K562 (cell line): Measurements from ENCODE around the gene CST4. TPM values are rescaled to one million over a fixed set of nuclear protein-coding genes. Genes with fewer than 3 reads are reported as not detected.
"Not testable (repeated sequence)": the region's sequence is repeated elsewhere in the genome, so short reads cannot be mapped to it uniquely, and the experiment has no call there.

Experiments used
- ATAC-seq: fragments of 200-7000 bp; cut with Tn5 transposase; 3 replicates; pipeline ENCODE4 v1.9.1; 2020; ENCODE audit warnings: moderate library complexity
- Bru-seq: library from RNA; stranded (reverse); fragments of 400-500 nt; gene quantifications from one replicate; lab custom pipeline; 2021; lab: Mats Ljungman, UMichigan
- BruChase-seq, 2 experiments: library from RNA; stranded (reverse); fragments of 400-500 nt; gene quantifications; one replicate each; lab custom pipeline; 2021; lab: Mats Ljungman, UMichigan
- BruUV-seq: library from RNA; stranded (reverse); fragments of 400-500 nt; replicated peaks from 2 replicates; lab custom pipeline; 2021; lab: Mats Ljungman, UMichigan
- CTCF ChIA-PET: fragments of 300-600 bp; formaldehyde crosslinking; extraction: SDS; loops from one replicate; lab custom pipeline; 2021; ENCODE audit warnings: low intra/inter-chr PET ratio; lab: Yijun Ruan, JAX
- POLR2A ChIA-PET: fragments of 300-600, 350-650 bp; sonication (Branson Sonifier 250); formaldehyde crosslinking; extraction: SDS; loops from one replicate; lab custom pipeline; 2021; ENCODE audit warnings: antibody characterized with exemption, inconsistent platforms; lab: Yijun Ruan, JAX
- DNase-seq, 4 experiments: peaks; one replicate each; pipeline versions ENCODE4 v3.0.0 to v3.0.0-alpha.2; 2011 to 2018; ENCODE audit warnings: low spot score in 3 of 4, mixed read lengths in 3 of 4; ENCODE audit errors: extremely low read depth in 1 of 4
- FAIRE-seq: peaks from 2 replicates; lab custom pipeline; 2011; peaks lifted over from hg19 to GRCh38; lab: Jason Lieb, UNC
- H2AFZ ChIP-seq: 2 replicates; pipeline ENCODE4 v1.6.0; 2011; ENCODE audit warnings: low read depth, low read length, control low read depth, inconsistent platforms
- H3K27ac ChIP-seq: fragments of 200-600 bp; 3 replicates; pipeline ENCODE4 v1.8.0; 2011; ENCODE audit warnings: low read depth, mild to moderate bottlenecking, control low read depth, inconsistent platforms, low read length, moderate library complexity, mixed read lengths; ENCODE audit errors: extremely low read depth
- H3K27me3 ChIP-seq, 2 experiments: fragments of 300-600 bp in 1 of 2; 2 replicates in 1 of 2; 3 replicates in 1 of 2; pipeline versions ENCODE4 v1.6.0 to v1.8.0; 2011; ENCODE audit warnings: inconsistent platforms in 2 of 2, low read length in 2 of 2, mild to moderate bottlenecking in 1 of 2, mixed read lengths in 1 of 2, moderate library complexity in 1 of 2; ENCODE audit not compliant: control insufficient read depth in 2 of 2, insufficient read depth in 2 of 2
- H3K36me3 ChIP-seq: fragments of 300-600 bp; 3 replicates; pipeline ENCODE4 v1.8.0; 2011; ENCODE audit warnings: mild to moderate bottlenecking, low read length, inconsistent platforms; ENCODE audit not compliant: control insufficient read depth, insufficient read depth
- H3K4me1 ChIP-seq, 2 experiments: fragments of 200-600 bp in 1 of 2; replicated peaks in 1 of 2; 2 replicates in 1 of 2; 3 replicates in 1 of 2; pipeline versions ENCODE4 v1.5.1 to v1.8.0; 2011; ENCODE audit warnings: inconsistent platforms in 2 of 2, low read length in 2 of 2, mild to moderate bottlenecking in 1 of 2, mixed read lengths in 1 of 2, moderate library complexity in 1 of 2; ENCODE audit not compliant: control insufficient read depth in 2 of 2, insufficient read depth in 2 of 2
- H3K4me2 ChIP-seq: 2 replicates; pipeline ENCODE4 v1.6.1; 2011; ENCODE audit warnings: low read length, control low read depth, inconsistent platforms, mixed read lengths; ENCODE audit not compliant: insufficient read depth
- H3K4me3 ChIP-seq: fragments of 200-600 bp; sonication (generic), shearing (Covaris generic); 2 replicates; pipeline ENCODE4 v1.5.1; 2016; ENCODE audit warnings: control low read depth, inconsistent platforms
- H3K79me2 ChIP-seq: fragments of 200-600 bp; 3 replicates; pipeline ENCODE4 v1.8.0; 2011; ENCODE audit warnings: low read length, inconsistent platforms; ENCODE audit not compliant: control insufficient read depth, insufficient read depth
- H3K9ac ChIP-seq, 2 experiments: 2 replicates each; pipeline versions ENCODE4 v1.6.0 to v1.6.1; 2011; ENCODE audit warnings: low read depth in 2 of 2, low read length in 2 of 2, control low read depth in 1 of 2, inconsistent platforms in 1 of 2, mild to moderate bottlenecking in 1 of 2, mixed read lengths in 1 of 2; ENCODE audit not compliant: insufficient read depth in 1 of 2
- H3K9me1 ChIP-seq: one replicate; pipeline ENCODE4 v1.6.0; 2011; ENCODE audit warnings: inconsistent platforms, mild to moderate bottlenecking, low read length, moderate library complexity; ENCODE audit not compliant: control insufficient read depth, insufficient read depth
- H3K9me3 ChIP-seq: replicated peaks from 2 replicates; pipeline ENCODE4 v1.5.1; 2011; ENCODE audit warnings: low read depth, low read length, inconsistent platforms; ENCODE audit not compliant: control insufficient read depth, insufficient read depth
- H4K20me1 ChIP-seq: replicated peaks from 2 replicates; pipeline ENCODE4 v1.6.1; 2011; ENCODE audit warnings: low read length, inconsistent platforms, mixed read lengths; ENCODE audit not compliant: control insufficient read depth, insufficient read depth
- WGBS: fragments of 100-300 bp; shearing (Covaris generic); methylation state at CpG from one replicate; pipeline ENCODE4 v1.1.6; 2016; ENCODE audit warnings: low coverage, mixed read lengths; ENCODE audit not compliant: insufficient coverage; ENCODE audit errors: missing lambda C conversion rate; 5-methylcytosine and 5-hydroxymethylcytosine counted together
- in situ Hi-C: fragments of 300-500 bp; cut with MboI; formaldehyde crosslinking; loops from 4 replicates; pipeline ENCODE4 v1.15.0; 2018; ENCODE audit warnings: inconsistent platforms, mixed read lengths
- intact Hi-C: fragments of 100-400 bp; cut with micrococcal nuclease; formaldehyde crosslinking; loops from 2 replicates; pipeline ENCODE4 v1.14.2; 2022
- long read RNA-seq, 3 experiments: library from polyadenylated mRNA in 2 of 3; library from RNA in 1 of 3; unstranded in 2 of 3; stranded (forward) in 1 of 3; transcript quantifications; one replicate each; pipeline ENCODE4 v2.0.0, GENCODE V29; 2019 to 2022
- polyA minus RNA-seq, 3 experiments: library from RNA; depleted of rRNA, polyadenylated mRNA; stranded (reverse); fragments of >200 nt; gene quantifications; 2 replicates each; pipeline ENCODE4 v1.2.3, GENCODE V29; 2011
- polyA plus RNA-seq, 8 experiments: library from polyadenylated mRNA; depleted of rRNA in 4 of 8; stranded (reverse) in 5 of 8; unstranded in 3 of 8; fragments of >200 nt; fragmentation: Nextera tagmentation in 2 of 8; fragmentation: Illumina TruSeq in 1 of 8; extraction: Ambion mirVana in 2 of 8; extraction: Trizol in 1 of 8; gene quantifications; 2 replicates each; pipeline versions ENCODE4 v1.2.1 to v1.2.3, GENCODE V29; 2011 to 2014; ENCODE audit warnings: inconsistent platforms in 1 of 8, missing spikeins in 1 of 8
- total RNA-seq, 7 experiments: library from RNA; depleted of rRNA in 6 of 7; stranded (reverse); fragments of >200 nt in 6 of 7; fragmentation: Illumina TruSeq in 2 of 7; extraction: Trizol in 2 of 7; gene quantifications; 2 replicates each; pipeline versions ENCODE4 v1.2.1 to v1.2.3, GENCODE V29; 2011 to 2021; ENCODE audit warnings: low replicate concordance in 1 of 7

The CST4 gene
- total RNA-seq (2011; cell fraction: chromatin; rRNA removed; ENCODE audit: low replicate concordance) = not detected in 2 replicates
- not detected in 2 replicates for total RNA-seq (2011; cell fraction: nucleolus; rRNA removed)
- not detected in 2 replicates for total RNA-seq (2011; cell fraction: nucleoplasm; rRNA removed)
- total RNA-seq (2014; rRNA removed) (not detected in 2 replicates), total RNA-seq (2014; rRNA removed; fragmentation: Illumina TruSeq; extraction: Trizol) (not detected in 2 replicates), total RNA-seq (2015; rRNA removed; fragmentation: Illumina TruSeq; extraction: Trizol) (not detected in 2 replicates), total RNA-seq (2021) (not detected in 2 replicates), polyA plus RNA-seq (2011; rRNA removed) (not detected in 2 replicates), polyA plus RNA-seq (2014; fragmentation: Illumina TruSeq; extraction: Trizol) (not detected in 2 replicates), polyA plus RNA-seq (2014; fragmentation: Nextera tagmentation; extraction: Ambion mirVana) (not detected), polyA plus RNA-seq (2014; rRNA removed) (not detected in 2 replicates), polyA minus RNA-seq (2011; rRNA and poly(A)+ RNA removed) (not detected in 2 replicates), Bru-seq, nascent RNA (not detected), BruChase-seq, experiment 1, labeled RNA remaining after a 2-hour chase (not detected), BruChase-seq, experiment 2, labeled RNA remaining after a 6-hour chase (not detected)
- not detected in 2 replicates for polyA plus RNA-seq (2011; cell fraction: cytosol; rRNA removed)
- polyA plus RNA-seq (2011; cell fraction: nucleus; rRNA removed) = not detected in 2 replicates
- not detected in 2 replicates for polyA plus RNA-seq (2012)
- polyA minus RNA-seq (2011; cell fraction: cytosol; rRNA and poly(A)+ RNA removed) = not detected in 2 replicates
- not detected in 2 replicates for polyA minus RNA-seq (2011; cell fraction: nucleus; rRNA and poly(A)+ RNA removed)
- long read RNA-seq, experiment 1 = 0 reads
- long read RNA-seq, experiment 2 = 0 reads
- long read RNA-seq, experiment 3 = 0 reads

- CTCF ChIA-PET, H3K4me2 ChIP-seq, H3K9me1 ChIP-seq, H3K9ac ChIP-seq, BruUV-seq, H4K20me1 ChIP-seq, DNase-seq, H3K36me3 ChIP-seq, H3K9me3 ChIP-seq, H3K4me3 ChIP-seq, H3K4me1 ChIP-seq, H3K27me3 ChIP-seq, in situ Hi-C loops, FAIRE-seq, H3K27ac ChIP-seq, ATAC-seq, POLR2A ChIA-PET, H2AFZ ChIP-seq, H3K79me2 ChIP-seq: not testable (repeated sequence)
- WGBS = 0% methylated on average over 8 of the region's 12 CpGs
- intact Hi-C loops = loop anchor here (2.0 kb wide), 1 partner anchor 62 kb away; the partner anchor contains the start of gene CST1
Observed at GRCh38 chr20:23688684-23689398, at the start of gene CST4. TSS of gene CST4 (minus strand) at chr20:23689038. CDS start at chr20:23688969, 69 bp downstream.

- H3K9me1 ChIP-seq, POLR2A ChIA-PET: not testable (repeated sequence)
Observed at GRCh38 chr20:23735391-23735790, 46.6 kb upstream of the CST4 start.

GRCh38 chr20:23734949-23735348, 46.1 kb upstream of the CST4 start:
- BruUV-seq, POLR2A ChIA-PET, H3K9me3 ChIP-seq, H3K4me2 ChIP-seq, H2AFZ ChIP-seq, H3K9ac ChIP-seq, H3K79me2 ChIP-seq, H3K27me3 ChIP-seq, DNase-seq, H3K4me3 ChIP-seq, CTCF ChIA-PET, H3K9me1 ChIP-seq, H3K4me1 ChIP-seq, FAIRE-seq, intact Hi-C loops, ATAC-seq, in situ Hi-C loops, H4K20me1 ChIP-seq, H3K36me3 ChIP-seq, H3K27ac ChIP-seq: not testable (repeated sequence)
- 0% methylated on average over 2 of the region's 2 CpGs for WGBS

More at GRCh38 chr20:23735391-23735790, 46.6 kb upstream of the CST4 start:
- CTCF ChIA-PET, H3K79me2 ChIP-seq, ATAC-seq, intact Hi-C loops, H3K9me3 ChIP-seq, H3K27ac ChIP-seq, H3K4me2 ChIP-seq, BruUV-seq, H3K27me3 ChIP-seq, DNase-seq, H4K20me1 ChIP-seq, FAIRE-seq, H3K4me1 ChIP-seq, in situ Hi-C loops, H3K36me3 ChIP-seq, H3K4me3 ChIP-seq, H2AFZ ChIP-seq, H3K9ac ChIP-seq: not testable (repeated sequence)
- WGBS = 0% methylated on average over 3 of the region's 3 CpGs
